Neuron (in vitro differentiated cells): ENCODE data around the gene REXO2.
A peak's percentile ranks its signal among the peaks of the same experiment; 100 is the strongest.

Source experiments
- H2AFZ ChIP-seq: one replicate; pipeline ENCODE4 v1.6.1; 2013; ENCODE audit warnings: low read depth, mild to moderate bottlenecking, inconsistent platforms, low read length, moderate library complexity
- H3K27me3 ChIP-seq: one replicate; pipeline ENCODE4 v1.6.1; 2013; ENCODE audit warnings: low read length; ENCODE audit not compliant: insufficient read depth
- H3K36me3 ChIP-seq: one replicate; pipeline ENCODE4 v1.6.1; 2013; ENCODE audit warnings: low read length; ENCODE audit not compliant: insufficient read depth
- H3K4me1 ChIP-seq: one replicate; pipeline ENCODE4 v1.6.1; 2013; ENCODE audit warnings: low read length; ENCODE audit not compliant: insufficient read depth
- H3K4me3 ChIP-seq: 2 replicates; pipeline ENCODE4 v1.5.1; 2013; ENCODE audit warnings: mild to moderate bottlenecking, low read length, moderate library complexity
- H3K9me3 ChIP-seq: one replicate; pipeline ENCODE4 v1.6.1; 2013; ENCODE audit warnings: low read length

The REXO2 gene

GRCh38 chr11:114413958-114414357 is 25.3 kb upstream of the REXO2 start:
- H3K36me3 ChIP-seq, result peaks cover 27% of the 10 kb centered on the region
- no peak overlapping the region for H3K4me3 ChIP-seq
- peaks cover 4% of the 10 kb centered on the region for H3K9me3 ChIP-seq
- no peaks in the 10 kb centered on the region for H3K27me3 ChIP-seq
- H2AFZ ChIP-seq, result no peak overlapping the region
- H3K4me1 ChIP-seq, result peaks cover 2% of the 10 kb centered on the region

- peaks cover 10% of the 10 kb centered on the region for H3K36me3 ChIP-seq
- no peak overlapping the region for H2AFZ ChIP-seq
- peaks cover 4% of the 10 kb centered on the region for H3K9me3 ChIP-seq
- peaks cover 2% of the 10 kb centered on the region for H3K4me1 ChIP-seq
- no peak overlapping the region for H3K4me3 ChIP-seq
- no peaks in the 10 kb centered on the region for H3K27me3 ChIP-seq
Observed at GRCh38 chr11:114416441-114416961, 22.8 kb upstream of the REXO2 start.

DNA sequence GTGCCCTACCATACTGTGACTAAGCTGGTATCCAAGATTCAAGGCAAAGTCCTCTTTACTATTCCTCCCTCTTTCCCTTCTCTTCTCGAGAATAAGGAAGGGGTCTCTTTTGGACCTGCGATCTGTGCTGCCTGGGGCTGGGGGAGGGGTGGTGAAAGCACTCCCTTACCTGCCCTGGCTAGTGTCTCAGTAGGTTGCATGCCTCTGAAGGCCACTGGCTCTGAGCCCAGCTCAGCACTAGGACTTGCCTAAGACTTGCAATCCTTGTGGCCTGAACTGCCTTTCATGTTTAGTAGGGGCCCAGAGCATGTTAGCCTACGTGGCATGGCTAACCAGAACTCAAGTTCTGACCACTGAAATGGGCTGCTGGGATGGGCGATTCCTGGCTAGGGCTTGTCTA is 13.0 kb upstream of the REXO2 start:
- Histone ChIP-seq H2AFZ (no peak overlapping the region), H3K9me3 (no peaks in the 10 kb centered on the region), H3K4me1 (no peaks in the 10 kb centered on the region), H3K36me3 (no peaks in the 10 kb centered on the region), H3K4me3 (no peak overlapping the region), H3K27me3 (no peaks in the 10 kb centered on the region)

DNA sequence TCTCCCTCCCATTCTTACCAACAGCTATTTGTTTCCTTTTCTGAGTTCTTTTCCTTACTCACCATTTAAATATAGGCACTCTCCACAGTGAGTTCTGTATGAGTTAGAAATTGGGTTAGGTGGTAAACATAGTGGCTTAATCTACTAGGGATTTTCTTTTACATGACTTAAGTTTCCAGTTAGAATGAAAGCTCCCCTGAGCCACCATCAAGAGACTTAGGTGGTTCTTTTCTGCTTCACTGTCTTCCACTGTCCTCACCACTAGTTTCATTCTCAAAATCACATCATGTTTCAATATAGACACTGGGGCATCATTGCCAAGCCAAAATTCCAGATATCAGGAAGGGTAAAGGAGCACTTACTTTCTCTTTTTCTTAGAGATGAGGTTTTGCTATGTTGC is 9.0 kb upstream of the REXO2 start:
- Histone ChIP-seq H3K36me3 (no peaks in the 10 kb centered on the region), H3K4me3 (no peak overlapping the region), H3K9me3 (no peaks in the 10 kb centered on the region), H2AFZ (no peak overlapping the region), H3K4me1 (no peaks in the 10 kb centered on the region), H3K27me3 (no peaks in the 10 kb centered on the region)

GRCh38 chr11:114432893-114433292 is 6.4 kb upstream of the REXO2 start:
- Histone ChIP-seq H3K27me3 (no peaks in the 10 kb centered on the region), H3K4me1 (no peaks in the 10 kb centered on the region), H2AFZ (no peak overlapping the region), H3K36me3 (no peaks in the 10 kb centered on the region), H3K9me3 (no peaks in the 10 kb centered on the region), H3K4me3 (no peak overlapping the region)

GRCh38 chr11:114433376-114433775 is 5.9 kb upstream of the REXO2 start:
- Histone ChIP-seq H3K4me3 (no peak overlapping the region), H2AFZ (no peak overlapping the region), H3K9me3 (no peaks in the 10 kb centered on the region), H3K27me3 (no peaks in the 10 kb centered on the region), H3K36me3 (no peaks in the 10 kb centered on the region), H3K4me1 (no peaks in the 10 kb centered on the region)

- H3K36me3 ChIP-seq, result no peaks in the 10 kb centered on the region
- peak overlapping the region; percentile 74 for H2AFZ ChIP-seq
- no peak overlapping the region for H3K4me3 ChIP-seq
- peaks cover 9% of the 10 kb centered on the region for H3K4me1 ChIP-seq
- H3K9me3 ChIP-seq, result no peaks in the 10 kb centered on the region
- H3K27me3 ChIP-seq, result no peaks in the 10 kb centered on the region
Observed at GRCh38 chr11:114438303-114438702, 964 bp upstream of the REXO2 start.

GRCh38 chr11:114440121-114440860 is 1.0 kb downstream of the REXO2 start:
- Histone ChIP-seq H3K27me3 (no peaks in the 10 kb centered on the region), H3K9me3 (no peaks in the 10 kb centered on the region), H3K36me3 (no peaks in the 10 kb centered on the region), H3K4me1 (peaks cover 9% of the 10 kb centered on the region), H3K4me3 (peak overlapping the region; percentile 65), H2AFZ (peak overlapping the region; percentile 75)

- H2AFZ ChIP-seq, result no peak overlapping the region
- H3K9me3 ChIP-seq, result no peaks in the 10 kb centered on the region
- H3K36me3 ChIP-seq, result no peaks in the 10 kb centered on the region
- H3K4me3 ChIP-seq, result no peak overlapping the region
- H3K27me3 ChIP-seq, result no peaks in the 10 kb centered on the region
- peaks cover 9% of the 10 kb centered on the region for H3K4me1 ChIP-seq
Observed at GRCh38 chr11:114440971-114441763, 1.9 kb downstream of the REXO2 start.

DNA sequence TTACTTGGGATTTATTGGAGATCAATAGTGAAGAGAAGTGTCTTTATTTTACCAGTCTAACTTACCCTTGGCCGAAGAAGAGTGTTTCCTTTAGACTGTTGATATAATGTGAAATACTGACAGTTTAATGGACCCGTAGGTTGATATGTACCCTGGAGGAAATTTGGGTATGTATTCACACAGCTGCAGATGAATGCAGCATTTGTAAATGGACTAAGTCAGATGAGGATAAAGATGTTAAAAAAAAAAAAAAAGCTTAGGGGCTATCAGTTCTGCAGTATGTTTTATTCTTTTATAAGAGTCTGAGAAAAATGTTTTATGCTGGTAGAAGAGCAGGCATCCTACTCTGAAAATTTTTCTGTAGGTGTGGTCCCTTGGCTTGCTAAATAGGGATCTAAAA is 2.7 kb downstream of the REXO2 start:
- no peak overlapping the region for H3K4me3 ChIP-seq
- no peaks in the 10 kb centered on the region for H3K36me3 ChIP-seq
- peaks cover 9% of the 10 kb centered on the region for H3K4me1 ChIP-seq
- no peaks in the 10 kb centered on the region for H3K27me3 ChIP-seq
- H2AFZ ChIP-seq, result no peak overlapping the region
- H3K9me3 ChIP-seq, result no peaks in the 10 kb centered on the region

DNA sequence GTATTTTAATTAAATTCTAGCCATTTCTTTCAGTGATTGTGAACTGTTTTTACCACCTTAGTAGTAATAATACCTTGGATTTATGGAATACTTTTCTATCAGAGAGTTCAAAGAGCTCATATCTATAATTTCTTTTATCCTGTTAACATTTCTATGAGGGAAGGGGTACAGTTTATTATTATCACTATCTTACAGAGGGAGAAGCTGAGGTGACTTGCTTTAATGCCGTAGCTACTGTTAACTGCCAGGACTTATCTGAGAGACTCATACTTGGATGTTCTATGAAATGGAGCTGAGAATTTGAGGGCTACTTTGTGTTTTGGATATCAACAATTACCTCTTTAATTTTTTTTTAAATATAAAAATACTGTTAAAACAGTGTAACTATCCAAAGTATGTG is 3.3 kb downstream of the REXO2 start:
- Histone ChIP-seq H3K4me3 (no peak overlapping the region), H3K36me3 (no peaks in the 10 kb centered on the region), H2AFZ (no peak overlapping the region), H3K27me3 (no peaks in the 10 kb centered on the region), H3K9me3 (no peaks in the 10 kb centered on the region), H3K4me1 (peaks cover 9% of the 10 kb centered on the region)

GRCh38 chr11:114447444-114447843 is 8.2 kb downstream of the REXO2 start:
- Histone ChIP-seq H3K4me3 (no peak overlapping the region), H3K36me3 (peaks cover 6% of the 10 kb centered on the region), H2AFZ (no peak overlapping the region)

DNA sequence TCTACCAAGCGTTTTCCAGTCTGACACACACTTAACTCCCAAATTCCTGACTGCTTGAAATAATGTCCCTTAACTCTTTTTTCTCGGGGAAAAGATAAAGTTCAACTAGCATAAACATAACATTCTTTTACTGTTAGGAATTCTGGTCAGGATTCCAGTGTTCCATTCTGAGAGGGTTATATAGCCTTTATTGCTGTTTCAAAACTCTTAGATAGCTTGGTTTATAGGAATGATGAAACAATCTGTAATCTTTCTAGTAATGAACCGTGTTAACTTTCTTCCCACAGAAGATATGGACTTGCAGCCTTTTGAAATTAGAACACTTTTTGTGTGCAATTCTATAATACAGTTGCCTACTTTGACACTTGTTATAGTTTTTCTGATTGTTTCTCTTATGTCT is 8.6 kb downstream of the REXO2 start:
- Histone ChIP-seq H3K4me3 (no peak overlapping the region), H3K4me1 (no peaks in the 10 kb centered on the region), H3K9me3 (no peaks in the 10 kb centered on the region), H3K27me3 (no peaks in the 10 kb centered on the region), H3K36me3 (peaks cover 6% of the 10 kb centered on the region), H2AFZ (no peak overlapping the region)

More at GRCh38 chr11:114447444-114447843, 8.2 kb downstream of the REXO2 start:
- Histone ChIP-seq H3K9me3 (no peaks in the 10 kb centered on the region), H3K27me3 (no peaks in the 10 kb centered on the region), H3K4me1 (no peaks in the 10 kb centered on the region)
